ENCODE results near the gene ARG2.
A peak's percentile ranks its signal among the peaks of the same experiment; 100 is the strongest.

ARG2 gene

DNA sequence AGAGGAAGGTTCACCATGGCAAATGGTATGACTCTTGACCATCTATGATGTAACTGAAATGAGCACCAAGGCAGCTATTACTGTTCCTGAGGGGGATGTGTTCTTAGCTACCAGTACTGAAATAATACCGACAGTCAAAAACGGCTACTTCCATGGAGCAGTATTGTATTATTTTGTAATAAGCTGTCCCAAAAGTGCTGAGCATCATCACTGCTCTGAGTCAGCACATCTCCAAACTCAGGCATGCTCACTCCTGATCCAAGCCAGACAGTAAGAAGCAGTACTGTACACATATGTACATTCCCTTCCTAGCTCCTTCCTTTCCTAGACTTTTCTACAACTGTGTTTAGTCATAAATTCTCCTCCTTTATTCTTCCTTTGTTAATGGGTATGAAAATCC, 46.1 kb downstream of the ARG2 start:
- Histone ChIP-seq H3K4me3 (ENCODE audit: low read depth, low read length) (no peak overlapping the region), H3K9ac (no peak overlapping the region), H3K27ac (no peak overlapping the region), H3K36me3 (ENCODE audit: control insufficient read depth, insufficient read depth, low read length) (no peaks in the 10 kb centered on the region), H3K4me1 (peaks cover 11% of the 10 kb centered on the region), H3K4me2 (ENCODE audit: low read length) (no peak overlapping the region), H3K27me3 (ENCODE audit: control insufficient read depth, insufficient read depth, low read length) (no peaks in the 10 kb centered on the region), H2AFZ (no peak overlapping the region), H3K9me3 (ENCODE audit: control insufficient read depth, low read length) (no peaks in the 10 kb centered on the region), H3K79me2 (peaks cover 61% of the 10 kb centered on the region)
- TF ChIP-seq, protein P1, sequence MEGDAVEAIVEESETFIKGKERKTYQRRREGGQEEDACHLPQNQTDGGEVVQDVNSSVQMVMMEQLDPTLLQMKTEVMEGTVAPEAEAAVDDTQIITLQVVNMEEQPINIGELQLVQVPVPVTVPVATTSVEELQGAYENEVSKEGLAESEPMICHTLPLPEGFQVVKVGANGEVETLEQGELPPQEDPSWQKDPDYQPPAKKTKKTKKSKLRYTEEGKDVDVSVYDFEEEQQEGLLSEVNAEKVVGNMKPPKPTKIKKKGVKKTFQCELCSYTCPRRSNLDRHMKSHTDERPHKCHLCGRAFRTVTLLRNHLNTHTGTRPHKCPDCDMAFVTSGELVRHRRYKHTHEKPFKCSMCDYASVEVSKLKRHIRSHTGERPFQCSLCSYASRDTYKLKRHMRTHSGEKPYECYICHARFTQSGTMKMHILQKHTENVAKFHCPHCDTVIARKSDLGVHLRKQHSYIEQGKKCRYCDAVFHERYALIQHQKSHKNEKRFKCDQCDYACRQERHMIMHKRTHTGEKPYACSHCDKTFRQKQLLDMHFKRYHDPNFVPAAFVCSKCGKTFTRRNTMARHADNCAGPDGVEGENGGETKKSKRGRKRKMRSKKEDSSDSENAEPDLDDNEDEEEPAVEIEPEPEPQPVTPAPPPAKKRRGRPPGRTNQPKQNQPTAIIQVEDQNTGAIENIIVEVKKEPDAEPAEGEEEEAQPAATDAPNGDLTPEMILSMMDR (IDR thresholded peaks at IDR 0.05): no peak

DNA sequence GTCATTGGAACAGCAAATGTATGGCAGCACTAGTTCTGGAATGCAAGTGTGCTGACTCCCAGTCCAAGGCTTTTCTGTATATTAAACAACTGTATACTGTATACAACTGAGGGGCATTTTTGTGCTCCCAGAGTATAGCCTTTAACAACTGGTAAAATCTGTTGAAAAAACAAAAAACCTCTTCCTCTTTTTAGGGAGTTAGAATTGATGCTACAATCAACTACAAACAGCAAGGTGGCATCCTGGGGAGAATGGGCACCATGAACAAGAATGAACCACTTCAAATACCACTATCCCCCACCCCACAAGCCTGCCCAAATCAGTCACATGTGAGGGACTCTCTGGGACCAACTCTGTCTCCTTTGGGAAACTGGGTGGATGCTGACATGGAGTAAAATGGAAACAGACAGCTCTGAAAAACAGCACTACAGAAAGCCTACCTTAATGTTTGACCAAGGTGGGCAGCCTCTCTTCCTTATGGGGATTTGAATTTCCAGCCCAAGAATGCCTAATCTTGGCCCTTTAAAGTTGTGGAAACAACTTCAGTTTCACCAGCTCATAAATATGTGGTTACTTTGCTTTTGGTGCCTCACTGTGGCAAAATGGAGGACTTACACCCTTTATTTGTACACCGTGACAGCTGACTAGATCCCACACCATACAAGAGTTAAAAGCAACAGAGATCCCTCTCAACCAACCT, 47.2 kb downstream of the ARG2 start:
- Histone ChIP-seq H3K27me3 (ENCODE audit: control insufficient read depth, insufficient read depth, low read length) (no peaks in the 10 kb centered on the region), H3K4me1 (peaks cover 16% of the 10 kb centered on the region), H3K9me3 (ENCODE audit: control insufficient read depth, low read length) (no peaks in the 10 kb centered on the region), H3K9ac (no peak overlapping the region), H3K4me3 (ENCODE audit: low read depth, low read length) (no peak overlapping the region), H3K79me2 (peaks cover 66% of the 10 kb centered on the region), H2AFZ (no peak overlapping the region), H3K36me3 (ENCODE audit: control insufficient read depth, insufficient read depth, low read length) (no peaks in the 10 kb centered on the region), H3K27ac (no peak overlapping the region), H3K4me2 (ENCODE audit: low read length) (no peak overlapping the region)
- TF ChIP-seq, protein P1 (IDR thresholded peaks at IDR 0.05): peak; percentile 73

DNA sequence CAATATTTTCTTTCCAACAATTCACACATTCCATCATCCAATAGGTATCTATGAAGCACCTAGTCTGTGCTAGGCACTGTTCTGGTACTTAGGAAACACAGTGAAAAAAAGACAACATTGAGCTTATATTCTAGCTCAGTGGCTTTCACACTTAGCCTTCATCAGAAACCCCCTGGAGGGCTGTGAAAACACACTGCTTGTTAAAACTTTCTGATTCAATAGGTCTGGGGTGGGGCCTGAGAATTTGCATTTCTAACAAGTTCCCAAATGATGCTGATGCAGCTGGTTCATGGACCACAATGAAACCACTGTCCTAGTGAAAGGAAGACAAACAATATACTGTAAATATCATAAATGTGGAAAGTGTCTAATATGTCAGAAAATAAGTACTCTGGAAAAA, 48.8 kb downstream of the ARG2 start:
- H3K9me3 ChIP-seq (ENCODE audit: control insufficient read depth, low read length): no peaks in the 10 kb centered on the region
- H3K79me2 ChIP-seq: peaks cover 77% of the 10 kb centered on the region
- H3K27ac ChIP-seq: no peak overlapping the region
- no peaks in the 10 kb centered on the region for H3K36me3 ChIP-seq (ENCODE audit: control insufficient read depth, insufficient read depth, low read length)
- peaks cover 26% of the 10 kb centered on the region for H3K4me1 ChIP-seq
- no peak overlapping the region for H2AFZ ChIP-seq
- H3K4me3 ChIP-seq (ENCODE audit: low read depth, low read length): no peak overlapping the region
- TF ChIP-seq, protein P1 (IDR thresholded peaks at IDR 0.05): no peak
- H3K4me2 ChIP-seq (ENCODE audit: low read length): no peak overlapping the region
- no peak overlapping the region for H3K9ac ChIP-seq
- no peaks in the 10 kb centered on the region for H3K27me3 ChIP-seq (ENCODE audit: control insufficient read depth, insufficient read depth, low read length)

DNA sequence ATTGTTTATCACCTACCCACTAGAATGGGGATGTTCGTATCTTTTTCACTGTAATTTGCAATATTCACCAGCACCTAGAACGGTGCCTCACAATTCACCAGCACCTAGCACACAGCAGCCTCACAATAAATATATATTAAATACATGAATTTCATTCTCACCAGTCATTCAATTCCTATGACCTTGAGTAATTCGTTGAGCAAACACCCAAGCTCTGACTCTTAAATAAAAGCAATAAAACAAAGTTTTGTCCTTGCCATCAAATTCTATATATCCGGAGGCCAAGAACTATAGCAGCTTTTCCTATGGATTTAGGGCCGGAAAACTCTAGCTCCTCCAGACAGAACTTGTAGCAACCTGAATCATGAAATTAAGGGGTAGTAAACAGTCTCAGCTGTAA, 53.7 kb downstream of the ARG2 start:
- peak overlapping the region; percentile 98 for H3K27ac ChIP-seq
- no peak overlapping the region for H2AFZ ChIP-seq
- TF ChIP-seq, protein P1 (IDR thresholded peaks at IDR 0.05): no peak
- peak overlapping the region; percentile 100 for H3K4me2 ChIP-seq (ENCODE audit: low read length)
- H3K27me3 ChIP-seq (ENCODE audit: control insufficient read depth, insufficient read depth, low read length): no peaks in the 10 kb centered on the region
- H3K9me3 ChIP-seq (ENCODE audit: control insufficient read depth, low read length): no peaks in the 10 kb centered on the region
- H3K9ac ChIP-seq: no peak overlapping the region
- H3K36me3 ChIP-seq (ENCODE audit: control insufficient read depth, insufficient read depth, low read length): no peaks in the 10 kb centered on the region
- peaks cover 42% of the 10 kb centered on the region for H3K79me2 ChIP-seq
- H3K4me1 ChIP-seq: peaks cover 14% of the 10 kb centered on the region
- peak overlapping the region; percentile 99 for H3K4me3 ChIP-seq (ENCODE audit: low read depth, low read length)

DNA sequence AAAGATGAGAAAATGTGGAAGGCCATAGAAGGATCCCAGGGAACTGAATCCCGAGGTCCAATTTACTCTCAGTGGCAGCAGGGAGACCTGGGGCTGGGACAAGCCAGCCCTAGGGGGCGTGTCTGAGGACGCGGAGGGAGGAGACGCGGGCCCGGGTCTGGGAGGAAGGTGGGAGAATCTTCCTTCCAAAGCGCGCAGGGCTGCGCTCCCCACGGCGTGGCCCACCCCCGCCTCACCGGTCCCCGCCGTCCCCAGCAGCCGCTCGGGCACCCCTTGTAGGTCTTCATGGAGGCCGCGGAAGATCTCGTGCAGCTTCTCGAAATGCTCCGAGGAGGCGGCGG, 54.4 kb downstream of the ARG2 start:
- no peaks in the 10 kb centered on the region for H3K27me3 ChIP-seq (ENCODE audit: control insufficient read depth, insufficient read depth, low read length)
- H3K9ac ChIP-seq: peak overlapping the region; percentile 78
- no peaks in the 10 kb centered on the region for H3K9me3 ChIP-seq (ENCODE audit: control insufficient read depth, low read length)
- H3K4me3 ChIP-seq (ENCODE audit: low read depth, low read length): peak overlapping the region; percentile 99
- peak overlapping the region; percentile 98 for H3K27ac ChIP-seq
- peak overlapping the region; percentile 100 for H3K4me2 ChIP-seq (ENCODE audit: low read length)
- H3K4me1 ChIP-seq: peaks cover 14% of the 10 kb centered on the region
- H3K79me2 ChIP-seq: peaks cover 42% of the 10 kb centered on the region
- TF ChIP-seq, protein P1 (IDR thresholded peaks at IDR 0.05): peak; percentile 24
- no peaks in the 10 kb centered on the region for H3K36me3 ChIP-seq (ENCODE audit: control insufficient read depth, insufficient read depth, low read length)
- H2AFZ ChIP-seq: peak overlapping the region; percentile 91
